GM21723 (cell line): ENCODE measurements around the gene SMARCD2.

ENCODE experiments used
- ATAC-seq: cut with Tn5 transposase; IDR thresholded peaks from one replicate; pipeline ENCODE4 v1.9.1; 2021; ENCODE audit warnings: mild to moderate bottlenecking, moderate library complexity; ENCODE audit not compliant: unreplicated experiment

SMARCD2 gene

DNA sequence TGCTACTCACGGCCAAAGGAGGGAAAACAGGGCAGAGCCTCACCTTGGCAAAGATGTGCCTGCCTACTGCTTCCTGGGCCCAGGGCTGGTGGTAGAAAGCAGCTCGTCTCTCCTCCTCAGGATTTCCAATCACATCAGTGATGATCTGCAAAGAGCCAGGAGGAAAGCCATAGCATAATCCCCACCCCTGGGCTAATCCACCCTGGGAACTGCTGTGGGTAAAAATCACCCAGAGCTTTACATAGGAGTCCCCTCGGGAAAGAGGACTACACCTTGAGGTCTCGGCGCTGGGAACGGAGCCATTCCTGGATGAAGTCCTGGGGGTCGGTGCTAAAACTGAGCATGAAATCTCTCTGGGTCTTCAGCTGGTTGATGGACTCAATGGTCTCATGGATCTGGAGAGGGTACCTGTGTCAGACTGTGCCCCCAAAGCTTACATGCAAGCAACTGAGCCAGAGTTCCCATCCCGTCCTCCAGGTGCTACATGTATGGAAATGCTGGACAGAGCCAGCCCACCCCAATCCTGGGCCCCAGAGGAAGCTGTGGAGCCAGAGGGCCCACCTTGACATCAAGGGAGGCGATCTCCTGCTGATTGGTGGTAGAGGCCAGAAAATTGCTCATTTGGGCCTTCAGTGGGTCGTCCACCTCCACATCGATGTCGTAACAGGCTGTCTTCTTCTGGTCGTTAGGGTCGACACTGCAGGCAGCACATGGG lies 9.3 kb downstream of the SMARCD2 start:
- ATAC-seq = no peak

DNA sequence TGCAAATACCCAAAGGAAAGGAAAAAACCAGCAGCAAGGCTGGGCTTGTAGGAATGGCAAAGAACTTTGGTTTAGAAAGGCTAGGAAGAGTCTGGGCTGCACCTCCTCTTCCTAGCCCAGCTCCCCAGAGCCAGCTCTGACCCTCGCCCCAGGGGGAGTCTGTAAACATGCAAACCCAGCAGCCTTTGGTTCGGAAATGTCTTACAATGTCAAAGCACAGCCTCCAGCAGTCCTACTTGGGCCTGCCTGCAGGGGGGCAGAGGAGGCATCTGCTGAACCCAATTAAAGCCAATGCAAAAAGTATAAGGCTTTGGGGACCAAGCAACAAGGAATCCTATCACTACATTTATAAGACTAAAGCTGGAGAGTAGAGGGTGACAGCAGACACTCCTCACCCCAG lies 10.0 kb downstream of the SMARCD2 start:
- ATAC-seq = no peak

DNA sequence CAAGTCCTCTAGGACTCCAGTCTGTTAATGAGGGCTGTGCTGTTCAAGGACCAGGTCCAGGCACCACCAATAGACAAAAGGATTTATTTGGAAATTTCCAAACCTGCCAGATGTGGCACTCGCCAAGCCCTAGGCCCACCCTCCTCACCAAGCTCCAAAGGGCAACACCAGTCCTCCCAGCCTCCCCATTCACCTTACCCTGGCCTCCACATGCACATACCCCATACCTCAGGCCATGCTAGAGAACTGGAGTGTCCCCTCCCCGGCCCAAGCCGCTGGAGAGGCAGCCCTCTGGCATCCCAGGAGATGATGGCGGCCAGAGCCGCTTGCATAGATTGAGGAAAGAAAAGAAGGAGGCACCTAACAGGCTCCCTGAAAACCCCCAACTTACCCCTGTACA lies 10.5 kb downstream of the SMARCD2 start:
- ATAC-seq = no peak

- no peak for ATAC-seq
These were observed 11.0 kb downstream of the SMARCD2 start for GRCh38 chr17:63831505-63831904.

GRCh38 chr17:63830904-63831491 lies 11.5 kb downstream of the SMARCD2 start:
- no peak for ATAC-seq

- no peak for ATAC-seq
These were observed 12.2 kb downstream of the SMARCD2 start for GRCh38 chr17:63830278-63830677.

GRCh38 chr17:63828936-63829335 lies 13.5 kb downstream of the SMARCD2 start:
- no peak for ATAC-seq

DNA sequence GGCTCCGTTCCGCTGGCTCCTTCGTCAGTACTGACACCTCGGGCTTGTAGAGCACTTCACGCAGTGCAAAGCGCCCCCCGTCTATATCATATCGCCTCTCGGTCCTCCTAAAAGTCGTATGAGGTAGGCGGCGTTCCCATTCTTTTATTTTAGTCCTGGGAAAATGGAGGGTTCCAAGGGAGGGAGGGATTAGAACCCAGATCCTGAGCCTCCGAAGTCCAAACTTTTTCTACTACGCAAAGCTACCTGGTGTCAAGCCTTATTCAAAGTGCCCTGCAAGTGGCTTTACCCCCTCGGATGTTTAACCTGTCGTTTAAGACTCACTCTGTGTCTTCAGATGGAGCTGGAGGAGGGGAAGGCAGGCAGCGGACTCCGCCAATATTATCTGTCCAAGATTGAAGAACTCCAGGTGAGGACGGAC lies 14.7 kb downstream of the SMARCD2 start:
- ATAC-seq = no peak

DNA sequence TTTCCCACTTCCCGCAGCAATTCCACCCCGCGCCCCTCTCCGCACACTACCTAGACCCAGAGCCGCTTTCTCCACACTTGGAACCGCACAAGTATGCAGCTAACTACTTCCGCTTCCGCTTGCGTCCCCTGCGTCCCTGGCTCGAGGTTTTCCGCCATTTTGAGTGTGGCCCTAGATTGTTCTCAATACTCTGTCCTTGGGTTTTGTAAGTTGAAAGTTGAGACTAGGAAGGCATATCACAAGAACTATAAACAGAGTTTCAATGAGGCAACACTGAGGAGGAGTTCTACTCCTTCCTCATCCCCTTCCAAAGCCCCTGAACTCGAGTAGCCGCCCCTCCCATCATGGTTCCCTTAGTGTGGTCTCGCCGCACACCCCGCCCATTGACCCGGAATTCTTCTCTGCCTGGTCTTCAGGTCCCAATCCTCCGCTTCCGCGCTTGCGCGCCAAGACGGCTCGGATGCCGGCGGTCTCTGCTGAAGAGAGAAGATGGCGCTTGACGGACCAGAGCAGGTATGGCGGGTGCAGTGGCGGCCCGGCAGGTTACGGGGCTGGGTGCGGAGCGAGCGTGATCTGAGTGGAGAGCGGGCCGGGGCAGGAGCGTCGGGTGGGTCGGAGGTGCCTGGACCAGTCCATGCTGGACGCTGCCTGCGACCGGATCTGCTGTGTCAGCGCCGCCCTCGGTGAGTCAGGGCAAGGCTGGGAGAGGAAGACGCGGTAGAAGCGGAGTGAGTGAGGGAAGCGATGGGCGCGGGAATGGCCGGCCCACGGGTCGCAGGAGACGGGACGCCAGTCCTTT lies 15.3 kb downstream of the SMARCD2 start, which contains the start of the genes FTSJ3 and PSMC5:
FTSJ3 (minus strand) TSS at position 662 of the 799 bp plus-strand sequence. CDS start 761 bp downstream, outside the sequence.
PSMC5 (plus strand) TSS at position 430 of the 799 bp plus-strand sequence; CDS start at position 490, 60 bp downstream.
- peak; percentile 91 for ATAC-seq

DNA sequence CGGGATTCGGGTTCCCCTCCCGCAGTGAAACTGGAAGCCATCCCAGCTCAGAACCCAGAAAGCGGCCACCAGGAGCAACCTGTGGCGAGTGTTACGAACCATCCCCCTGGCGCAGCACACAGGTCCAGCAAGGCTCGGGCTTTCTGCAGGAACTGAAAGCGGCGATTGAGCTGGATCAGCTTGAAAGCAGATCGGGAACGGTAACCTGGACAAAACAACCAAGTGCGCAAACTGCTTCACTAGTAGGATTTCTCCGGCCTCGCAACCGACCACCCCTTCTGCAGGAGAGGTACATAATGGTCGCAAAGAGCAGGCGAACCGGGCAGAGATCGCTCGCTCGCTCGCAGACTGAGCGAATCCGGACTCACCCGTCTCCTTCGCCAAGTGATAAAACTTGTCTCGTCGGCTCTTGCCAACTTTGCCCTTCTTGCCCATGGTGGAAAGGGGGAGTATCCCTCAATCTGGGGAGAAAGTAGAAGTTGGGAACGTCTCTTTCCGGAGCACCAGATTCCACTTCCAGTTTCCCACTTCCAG lies 15.9 kb downstream of the SMARCD2 start:
- no peak for ATAC-seq

GRCh38 chr17:63824362-63824761 lies 18.1 kb downstream of the SMARCD2 start:
- no peak for ATAC-seq

DNA sequence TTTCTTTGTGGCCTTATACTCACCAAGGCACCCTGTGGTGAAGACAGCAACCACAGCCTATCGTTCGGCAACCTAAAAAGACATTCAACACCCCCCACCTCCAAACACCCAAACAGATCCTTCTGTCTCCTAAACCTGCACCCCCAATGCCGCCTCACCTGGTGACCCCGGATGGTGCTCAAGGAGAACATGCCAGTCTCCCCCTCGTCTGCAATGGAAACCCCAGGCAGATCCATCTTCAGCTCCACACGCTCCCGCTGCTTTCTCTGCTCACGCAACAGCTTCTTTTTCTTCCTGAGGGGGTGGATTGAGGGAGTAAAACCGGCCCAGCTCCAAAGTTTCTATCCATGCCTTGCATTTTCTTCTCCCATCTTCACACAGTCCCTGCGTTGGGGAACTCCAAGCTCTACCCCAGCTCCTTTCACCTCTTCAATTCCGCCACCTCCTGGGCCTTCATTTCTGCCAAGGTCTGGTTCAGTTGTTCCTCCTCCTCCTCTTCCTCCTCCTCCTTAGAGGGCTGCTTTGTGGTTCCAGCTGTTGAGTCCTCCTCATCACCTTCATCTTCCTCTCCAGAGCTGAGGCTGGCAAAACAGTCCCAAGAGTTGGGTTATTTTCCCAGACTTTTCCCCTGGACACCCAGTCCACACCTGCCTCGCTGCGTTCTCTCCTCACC lies 18.7 kb downstream of the SMARCD2 start:
- ATAC-seq = no peak

DNA sequence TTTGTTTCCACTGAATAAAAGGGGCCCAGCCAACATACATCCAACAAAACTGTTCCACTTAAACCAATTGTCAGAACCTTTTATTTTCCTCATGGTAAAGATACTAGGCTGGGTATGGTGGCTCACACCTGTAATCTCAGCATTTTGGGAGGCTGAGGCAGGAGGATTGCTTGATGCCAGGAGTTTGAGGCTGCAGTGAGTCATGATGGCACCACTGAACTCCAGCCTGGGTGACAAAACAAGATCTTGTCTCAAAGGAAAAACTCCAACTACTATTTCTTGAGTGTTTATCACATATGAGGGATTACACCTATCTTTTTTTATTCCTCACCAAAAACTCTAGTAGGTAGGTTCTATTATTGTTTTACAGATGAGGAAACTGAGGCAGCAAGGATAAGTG lies 19.9 kb downstream of the SMARCD2 start:
- ATAC-seq = no peak

- no peak for ATAC-seq
These were observed 20.7 kb downstream of the SMARCD2 start for GRCh38 chr17:63821804-63822203.

DNA sequence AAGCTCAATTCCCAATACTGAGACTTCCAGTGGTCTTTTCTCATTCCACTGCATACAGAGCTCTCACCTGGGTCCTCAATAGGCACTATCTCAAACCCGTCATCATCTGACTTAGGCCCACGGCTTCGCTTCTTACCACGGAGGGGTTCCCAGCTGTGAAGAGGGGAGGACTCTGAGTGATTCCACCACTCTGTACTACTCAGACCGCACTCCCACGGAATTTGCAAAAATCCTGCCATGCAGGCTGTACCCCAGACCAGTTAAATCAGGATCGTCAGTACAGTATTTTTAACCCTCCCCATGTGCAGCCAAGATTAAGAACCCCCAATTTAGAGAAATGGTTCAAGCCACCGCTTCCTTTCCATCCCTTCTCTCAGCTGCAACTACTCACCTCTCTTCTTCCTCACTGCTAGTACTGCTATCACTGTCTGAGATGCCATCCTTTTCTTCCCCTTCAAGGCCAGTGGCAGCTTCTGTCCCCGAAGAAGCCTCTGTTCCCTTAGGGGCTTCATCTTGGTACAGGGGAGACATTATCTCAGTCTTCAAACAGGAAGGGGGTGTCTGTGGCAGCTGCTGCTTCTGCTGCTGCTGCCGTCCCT lies 21.4 kb downstream of the SMARCD2 start:
- ATAC-seq = no peak

DNA sequence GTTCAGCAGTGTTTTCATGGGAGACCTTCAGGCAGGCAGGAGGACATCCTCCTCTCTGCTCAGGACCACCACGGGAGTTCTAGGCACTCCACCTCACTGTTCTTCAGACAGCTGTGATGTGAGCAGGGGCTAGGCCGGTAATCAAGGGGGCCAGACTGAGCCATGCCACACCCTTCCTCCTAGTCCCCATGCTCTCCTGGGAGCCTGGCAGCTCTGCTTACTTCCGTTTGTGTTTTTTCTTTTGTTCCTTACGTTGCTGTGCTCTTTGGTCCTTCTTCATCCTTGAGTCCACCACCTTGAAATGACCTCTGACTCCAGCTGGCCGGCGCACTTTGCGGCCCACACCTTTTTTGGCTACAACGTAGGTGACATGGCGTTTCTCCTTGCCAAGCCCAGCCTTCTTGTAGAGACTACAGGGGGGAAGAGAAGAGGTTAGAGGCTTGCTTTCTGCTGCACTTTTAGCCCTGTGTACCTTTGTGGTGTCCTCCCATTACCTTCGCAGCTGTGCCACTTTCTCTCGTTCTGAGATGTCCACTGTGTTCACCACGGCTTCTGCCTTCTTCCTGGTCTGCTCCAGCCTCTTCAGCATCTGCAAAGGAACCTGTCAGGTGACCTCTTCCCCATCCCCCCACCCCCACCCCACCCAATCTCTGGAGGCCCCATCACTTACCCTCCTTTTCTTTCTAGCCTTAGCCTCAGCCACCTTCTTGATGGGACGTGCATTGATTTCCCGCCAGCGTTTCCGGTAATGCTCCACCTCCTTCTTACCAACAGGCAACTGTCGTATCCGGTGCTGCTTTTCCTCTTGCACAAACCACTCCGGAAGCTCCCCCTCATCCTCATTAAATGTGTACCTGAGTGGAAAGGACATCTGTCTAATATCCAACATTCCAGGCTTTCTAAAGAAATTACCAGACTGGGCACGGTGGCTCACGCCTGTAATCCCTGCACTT lies 22.6 kb downstream of the SMARCD2 start:
- no peak for ATAC-seq

DNA sequence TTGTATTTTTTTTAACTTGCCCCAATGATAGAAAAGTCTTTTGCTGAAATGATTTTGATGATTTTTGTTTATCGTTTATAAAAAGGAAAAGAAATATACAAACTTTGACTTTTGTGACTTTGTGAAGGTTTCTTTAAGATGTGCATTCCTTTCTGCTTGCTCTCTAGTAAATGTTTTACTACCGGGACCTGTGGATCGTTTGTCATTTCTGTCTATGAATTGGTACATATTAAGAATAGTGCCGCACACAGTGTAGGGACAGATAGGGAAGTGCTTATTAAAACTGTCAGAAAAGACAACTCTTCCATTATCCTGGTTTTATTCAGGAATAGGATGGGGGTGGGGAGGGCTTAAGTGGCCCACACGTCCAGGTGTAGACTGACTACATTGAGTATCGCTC lies 23.4 kb downstream of the SMARCD2 start:
- ATAC-seq = no peak

DNA sequence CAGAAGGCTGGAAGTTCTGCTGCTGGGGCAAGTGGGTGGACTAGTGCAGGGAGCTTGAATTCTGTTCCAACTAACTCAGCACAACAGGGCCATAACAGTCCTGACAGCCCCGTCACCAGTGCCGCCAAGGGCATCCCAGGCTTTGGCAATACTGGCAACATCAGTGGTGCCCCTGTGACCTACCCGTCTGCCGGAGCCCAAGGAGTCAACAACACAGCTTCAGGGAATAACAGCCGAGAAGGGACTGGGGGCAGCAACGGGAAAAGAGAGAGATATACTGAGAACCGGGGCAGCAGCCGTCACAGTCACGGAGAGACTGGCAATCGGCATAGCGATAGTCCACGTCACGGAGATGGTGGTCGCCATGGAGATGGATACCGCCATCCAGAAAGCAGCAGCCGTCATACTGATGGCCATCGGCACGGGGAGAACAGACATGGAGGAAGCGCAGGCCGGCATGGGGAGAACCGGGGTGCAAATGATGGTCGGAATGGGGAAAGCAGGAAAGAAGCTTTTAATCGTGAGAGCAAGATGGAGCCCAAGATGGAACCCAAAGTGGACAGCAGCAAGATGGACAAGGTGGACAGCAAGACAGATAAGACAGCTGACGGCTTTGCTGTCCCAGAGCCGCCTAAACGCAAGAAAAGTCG lies 24.6 kb downstream of the SMARCD2 start:
- ATAC-seq = no peak

GRCh38 chr17:63816669-63817068 lies 25.8 kb downstream of the SMARCD2 start:
- no peak for ATAC-seq
